ENCODE data around the gene AQP2.

The AQP2 gene

DNA sequence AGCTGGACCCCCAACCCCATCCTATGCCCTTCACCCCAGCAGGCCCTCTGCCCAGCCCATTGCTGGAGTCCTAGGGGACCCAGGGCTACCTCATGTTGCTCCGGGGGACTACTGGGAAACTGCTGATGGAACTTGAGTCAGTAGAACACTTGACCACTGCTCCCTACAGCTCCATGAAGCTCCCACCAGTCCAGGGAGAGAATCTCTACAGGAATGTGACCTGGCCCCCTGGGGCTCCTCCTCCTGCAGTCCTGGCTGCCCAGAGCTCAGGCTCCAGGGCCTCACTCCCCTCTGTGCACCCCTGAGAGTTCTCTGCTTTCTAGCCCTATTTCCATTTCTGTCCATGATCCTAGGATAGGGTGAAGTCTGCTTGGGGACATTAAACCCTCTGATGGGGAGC is 10.8 kb upstream of the AQP2 start:
- H2AFZ ChIP-seq (ENCODE audit: low read depth): no peak overlapping the region
- H3K4me1 ChIP-seq (ENCODE audit: low read depth, poor library complexity, severe bottlenecking): peaks cover 7% of the 10 kb centered on the region
- no peaks in the 10 kb centered on the region for H4K20me1 ChIP-seq (ENCODE audit: insufficient read depth)
- no peak overlapping the region for H3K27ac ChIP-seq
- H3K79me2 ChIP-seq (ENCODE audit: insufficient read depth, low read depth): no peaks in the 10 kb centered on the region
- no peak overlapping the region for H3K9ac ChIP-seq
- no peaks in the 10 kb centered on the region for H3K36me3 ChIP-seq (ENCODE audit: insufficient read depth)
- H3K4me3 ChIP-seq (IDR thresholded peaks at IDR 0.05; ENCODE audit: insufficient read depth, low read depth, low read length): no peak overlapping the region
- no peak overlapping the region for H3K4me2 ChIP-seq
- no peaks in the 10 kb centered on the region for H3K27me3 ChIP-seq (ENCODE audit: insufficient read depth, low read depth)
- TF ChIP-seq, protein P1, sequence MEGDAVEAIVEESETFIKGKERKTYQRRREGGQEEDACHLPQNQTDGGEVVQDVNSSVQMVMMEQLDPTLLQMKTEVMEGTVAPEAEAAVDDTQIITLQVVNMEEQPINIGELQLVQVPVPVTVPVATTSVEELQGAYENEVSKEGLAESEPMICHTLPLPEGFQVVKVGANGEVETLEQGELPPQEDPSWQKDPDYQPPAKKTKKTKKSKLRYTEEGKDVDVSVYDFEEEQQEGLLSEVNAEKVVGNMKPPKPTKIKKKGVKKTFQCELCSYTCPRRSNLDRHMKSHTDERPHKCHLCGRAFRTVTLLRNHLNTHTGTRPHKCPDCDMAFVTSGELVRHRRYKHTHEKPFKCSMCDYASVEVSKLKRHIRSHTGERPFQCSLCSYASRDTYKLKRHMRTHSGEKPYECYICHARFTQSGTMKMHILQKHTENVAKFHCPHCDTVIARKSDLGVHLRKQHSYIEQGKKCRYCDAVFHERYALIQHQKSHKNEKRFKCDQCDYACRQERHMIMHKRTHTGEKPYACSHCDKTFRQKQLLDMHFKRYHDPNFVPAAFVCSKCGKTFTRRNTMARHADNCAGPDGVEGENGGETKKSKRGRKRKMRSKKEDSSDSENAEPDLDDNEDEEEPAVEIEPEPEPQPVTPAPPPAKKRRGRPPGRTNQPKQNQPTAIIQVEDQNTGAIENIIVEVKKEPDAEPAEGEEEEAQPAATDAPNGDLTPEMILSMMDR (conservative IDR thresholded peaks at IDR 0.05; ENCODE audit: low read depth, low read length): no peak

DNA sequence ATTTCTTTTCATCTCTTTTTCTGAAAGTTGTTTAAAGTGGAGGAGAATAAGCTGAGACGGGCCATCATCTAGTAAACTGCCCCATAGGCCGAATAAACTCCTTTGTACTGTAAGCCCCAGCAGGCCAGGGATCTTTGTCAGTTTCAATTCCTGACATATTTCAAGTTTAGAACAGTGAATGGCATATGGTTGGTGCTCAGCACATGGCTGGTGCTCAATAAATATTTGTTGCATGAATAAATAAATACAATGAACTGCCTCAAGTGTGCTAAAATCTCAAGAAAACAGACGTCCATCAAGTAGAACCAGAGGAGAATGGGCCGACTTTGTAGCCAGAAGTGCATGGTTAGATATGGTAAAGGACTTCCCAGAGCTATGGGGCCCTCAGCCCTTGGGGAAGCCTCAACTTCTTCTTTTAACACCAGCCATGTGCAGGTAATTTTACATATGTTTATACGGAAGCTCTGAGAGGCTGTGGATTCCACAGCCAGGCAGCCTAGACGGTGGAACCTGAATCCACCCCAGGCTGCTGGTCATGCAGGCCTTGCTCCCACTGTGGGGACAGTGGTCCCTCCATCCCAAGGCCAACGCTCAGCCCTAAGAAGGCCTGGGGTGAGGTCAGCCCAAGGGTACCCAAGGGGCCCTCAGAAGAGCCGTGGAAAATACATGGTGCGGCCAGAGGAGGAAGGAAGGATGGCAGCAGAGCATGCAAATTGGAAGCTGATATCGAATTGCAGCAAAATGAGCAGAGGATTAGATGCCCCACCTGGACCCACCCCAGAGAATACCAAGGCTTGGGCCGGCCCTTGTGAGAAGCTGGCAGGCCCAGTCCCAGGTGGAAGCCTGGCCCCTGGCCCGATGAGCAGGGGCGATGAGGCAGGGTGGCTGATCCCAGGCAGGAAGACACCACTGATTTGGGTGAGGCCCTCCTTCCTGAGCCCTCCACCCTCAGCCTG is 8.7 kb upstream of the AQP2 start:
- H2AFZ ChIP-seq (ENCODE audit: low read depth): no peak overlapping the region
- H3K27me3 ChIP-seq (ENCODE audit: insufficient read depth, low read depth): no peaks in the 10 kb centered on the region
- no peak overlapping the region for H3K4me3 ChIP-seq (IDR thresholded peaks at IDR 0.05; ENCODE audit: insufficient read depth, low read depth, low read length)
- H3K4me1 ChIP-seq (ENCODE audit: low read depth, poor library complexity, severe bottlenecking): peaks cover 4% of the 10 kb centered on the region
- H4K20me1 ChIP-seq (ENCODE audit: insufficient read depth): no peaks in the 10 kb centered on the region
- no peaks in the 10 kb centered on the region for H3K79me2 ChIP-seq (ENCODE audit: insufficient read depth, low read depth)
- no peak overlapping the region for H3K27ac ChIP-seq
- TF ChIP-seq, protein P1 (conservative IDR thresholded peaks at IDR 0.05; ENCODE audit: low read depth, low read length): no peak
- no peak overlapping the region for H3K4me2 ChIP-seq
- no peak overlapping the region for H3K9ac ChIP-seq
- H3K36me3 ChIP-seq (ENCODE audit: insufficient read depth): no peaks in the 10 kb centered on the region

DNA sequence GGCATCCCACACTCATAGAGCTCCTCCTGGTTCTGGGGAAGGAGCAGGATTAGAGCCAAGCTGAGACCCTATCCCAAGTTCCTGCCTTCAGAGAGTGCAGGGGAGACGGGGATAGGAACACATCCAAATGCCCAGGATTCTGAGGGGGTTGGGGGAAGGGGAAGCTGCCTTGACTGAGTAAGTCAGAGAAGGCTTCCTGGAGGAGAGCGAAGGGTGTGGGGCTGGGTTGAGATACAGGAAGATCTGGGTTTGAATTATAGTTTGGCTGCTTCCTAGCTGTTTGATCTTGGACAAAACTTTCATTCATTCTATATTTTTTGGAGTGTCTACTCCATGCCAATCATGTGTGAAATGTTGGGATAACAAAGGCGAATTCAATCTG is 8.0 kb upstream of the AQP2 start:
- TF ChIP-seq, protein P1 (conservative IDR thresholded peaks at IDR 0.05; ENCODE audit: low read depth, low read length): no peak
- no peak overlapping the region for H3K4me3 ChIP-seq (IDR thresholded peaks at IDR 0.05; ENCODE audit: insufficient read depth, low read depth, low read length)
- H4K20me1 ChIP-seq (ENCODE audit: insufficient read depth): no peaks in the 10 kb centered on the region
- no peaks in the 10 kb centered on the region for H3K27me3 ChIP-seq (ENCODE audit: insufficient read depth, low read depth)
- H3K27ac ChIP-seq: no peak overlapping the region
- H3K4me1 ChIP-seq (ENCODE audit: low read depth, poor library complexity, severe bottlenecking): peaks cover 4% of the 10 kb centered on the region
- H2AFZ ChIP-seq (ENCODE audit: low read depth): no peak overlapping the region
- H3K36me3 ChIP-seq (ENCODE audit: insufficient read depth): no peaks in the 10 kb centered on the region
- H3K9ac ChIP-seq: no peak overlapping the region
- no peaks in the 10 kb centered on the region for H3K79me2 ChIP-seq (ENCODE audit: insufficient read depth, low read depth)
- H3K4me2 ChIP-seq: no peak overlapping the region

DNA sequence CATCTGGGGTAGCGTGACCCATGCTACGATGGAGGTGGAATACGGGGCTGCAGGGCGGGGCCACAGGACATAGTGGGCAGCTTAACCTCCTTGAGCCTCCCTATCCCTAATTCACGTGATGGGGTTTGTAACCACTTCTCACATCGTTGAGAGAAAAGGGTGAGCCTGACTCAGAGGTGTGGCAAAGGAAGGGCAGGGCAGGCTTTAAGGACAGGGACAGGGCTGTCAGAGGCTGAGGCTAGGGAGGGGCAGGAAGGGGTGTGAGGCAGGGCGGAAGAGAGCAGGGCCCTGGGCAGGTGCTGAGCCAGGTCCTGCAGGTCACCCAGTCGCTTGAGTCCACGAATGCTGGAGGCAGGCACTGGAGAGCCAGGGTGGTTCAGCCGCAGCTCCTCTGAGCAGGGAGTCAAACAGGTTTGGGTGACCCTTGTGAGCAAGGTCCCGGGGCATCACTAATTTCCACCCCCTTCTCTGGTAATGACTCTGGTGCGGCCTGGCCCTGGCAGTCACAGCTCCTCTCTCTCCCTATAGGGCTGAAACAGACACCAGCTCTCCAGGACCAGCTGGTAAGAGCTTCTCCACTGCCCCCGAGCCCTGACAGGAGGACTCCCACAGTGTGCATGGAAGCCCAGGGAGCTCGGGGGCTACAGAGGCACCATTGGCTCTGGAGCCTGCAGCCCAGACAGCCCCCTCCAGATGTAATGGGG is 7.5 kb upstream of the AQP2 start:
- H3K27me3 ChIP-seq (ENCODE audit: insufficient read depth, low read depth): no peaks in the 10 kb centered on the region
- no peaks in the 10 kb centered on the region for H4K20me1 ChIP-seq (ENCODE audit: insufficient read depth)
- TF ChIP-seq, protein P1 (conservative IDR thresholded peaks at IDR 0.05; ENCODE audit: low read depth, low read length): no peak
- no peak overlapping the region for H3K4me2 ChIP-seq
- H2AFZ ChIP-seq (ENCODE audit: low read depth): no peak overlapping the region
- H3K79me2 ChIP-seq (ENCODE audit: insufficient read depth, low read depth): no peaks in the 10 kb centered on the region
- no peaks in the 10 kb centered on the region for H3K36me3 ChIP-seq (ENCODE audit: insufficient read depth)
- no peak overlapping the region for H3K9ac ChIP-seq
- H3K4me1 ChIP-seq (ENCODE audit: low read depth, poor library complexity, severe bottlenecking): peaks cover 4% of the 10 kb centered on the region
- no peak overlapping the region for H3K4me3 ChIP-seq (IDR thresholded peaks at IDR 0.05; ENCODE audit: insufficient read depth, low read depth, low read length)
- H3K27ac ChIP-seq: no peak overlapping the region
